ENCODE measurements around the gene CPNE7. TPM values are rescaled to one million over a fixed set of nuclear protein-coding genes. Genes with fewer than 3 reads are reported as not detected.
A peak's percentile ranks its signal among the peaks of the same experiment; 100 is the strongest.

Gene CPNE7
- total and polyA plus RNA-seq, 2 of the 4 experiments (the other 2 are of a cell fraction): 5.4 to 17.4 TPM

DNA sequence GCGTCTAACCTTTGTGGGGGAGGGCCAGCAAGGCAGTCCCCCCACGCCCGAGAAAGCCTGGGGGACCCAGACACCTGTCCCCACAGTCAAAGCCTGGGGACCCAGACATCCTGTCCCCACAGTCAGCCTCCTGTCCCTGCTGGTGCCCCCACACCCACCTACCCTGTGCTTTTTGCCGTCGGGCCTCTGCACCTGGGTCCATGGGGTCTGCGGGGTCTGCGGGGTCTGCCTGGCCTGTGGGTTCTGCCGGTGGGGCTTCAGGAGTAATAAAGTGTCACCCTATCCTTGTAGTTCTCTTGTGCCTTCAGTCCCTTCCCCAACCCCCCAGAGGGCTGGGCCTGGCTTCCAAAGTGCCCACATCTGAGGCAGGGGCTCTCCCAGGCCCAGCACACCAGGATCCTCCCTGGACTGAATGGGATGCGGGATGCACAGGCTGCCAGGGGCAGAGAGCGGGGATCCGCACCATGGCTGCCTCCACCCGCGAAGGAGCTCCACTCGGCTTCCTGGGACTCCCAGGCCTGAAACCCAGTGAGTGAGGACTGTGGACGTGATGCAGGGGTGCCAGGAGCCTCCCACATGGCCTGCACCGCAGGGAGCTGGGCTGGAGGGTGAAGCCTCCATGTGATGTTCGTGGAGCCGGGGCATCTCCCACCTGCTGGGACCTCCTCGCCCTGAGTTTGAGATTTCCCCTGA lies 21.5 kb downstream of the CPNE7 start (continued):
- no peak for TF ChIP-seq SMC3 (IDR thresholded peaks at IDR 0.05; ENCODE audit: low read depth, low read length)

- Histone ChIP-seq H2BK20ac (ENCODE audit: low read depth, low read length) (no peak overlapping the region), H3K18ac (ENCODE audit: low read depth, low read length) (no peak overlapping the region), H3K36me3 (ENCODE audit: control insufficient read depth, insufficient read depth, low read length) (no peaks in the 10 kb centered on the region; the same call in 1 of the 2 replicates), H3K27ac (ENCODE audit: insufficient read depth, low read length) (no peak overlapping the region), H3K4me1 (ENCODE audit: control insufficient read depth, insufficient read depth, low read length) (peaks cover 12% of the 10 kb centered on the region), H2AK5ac (ENCODE audit: low read depth, low read length) (no peak overlapping the region), H3K23ac (ENCODE audit: low read depth, low read length) (no peak overlapping the region), H3K4ac (ENCODE audit: low read depth, low read length) (no peak overlapping the region), H3K4me2 (ENCODE audit: low read depth, low read length) (no peak overlapping the region), H4K91ac (ENCODE audit: insufficient read depth, low read depth, low read length) (no peak overlapping the region), H3K9ac (ENCODE audit: low read depth, low read length) (no peak overlapping the region), H3K9me1 (ENCODE audit: insufficient read depth, low read length) (peaks cover 5% of the 10 kb centered on the region), H3K9me3 (ENCODE audit: control insufficient read depth, insufficient read depth, low read length) (no peaks in the 10 kb centered on the region), H2AK9ac (replicated peaks; ENCODE audit: low read depth, low read length, poor library complexity) (no peak overlapping the region), H2AFZ (replicated peaks; ENCODE audit: low read length, poor library complexity) (no peak overlapping the region), H3K14ac (replicated peaks; ENCODE audit: low read depth, low read length) (no peak overlapping the region), H4K20me1 (ENCODE audit: insufficient read depth, low read length) (peaks cover 10% of the 10 kb centered on the region), H3K27me3 (ENCODE audit: control insufficient read depth, insufficient read depth, low read length) (no peaks in the 10 kb centered on the region), H2BK5ac (ENCODE audit: low read depth, low read length, poor library complexity, severe bottlenecking) (no peak overlapping the region), H3K56ac (ENCODE audit: extremely low read depth, insufficient read depth, low read length) (no peak overlapping the region), H4K5ac (ENCODE audit: low read depth, low read length) (no peak overlapping the region), H4K8ac (ENCODE audit: low read depth in 2 of 2, low read length in 2 of 2) (no peak overlapping the region), H3K79me1 (ENCODE audit: low read depth in 1 of 2, low read length in 2 of 2) (no peaks in the 10 kb centered on the region), H2BK15ac (ENCODE audit: low read depth, low read length) (no peak overlapping the region), H3K4me3 (ENCODE audit: insufficient read depth, low read depth, low read length) (no peak overlapping the region), H2BK120ac (ENCODE audit: low read depth, low read length) (no peak overlapping the region)
- intact Hi-C loops (cut with micrococcal nuclease) (no loop called here), dilution Hi-C loops (cut with HindIII; ENCODE audit: low sequenced_read_pairs, unreplicated experiment) (no loop called here), in situ Hi-C loops (cut with MboI; ENCODE audit: low sequenced_read_pairs) (no loop called here)
- ATAC-seq (ENCODE audit: low read depth): no peak
- BruUV-seq (replicated peaks): no TSS peak
- ChIA-PET POLR2A (ENCODE audit: unreplicated experiment) (no interaction called here), CTCF (no interaction called here)
- DNase-seq: peak; percentile 43
- WGBS, 2 experiments (ENCODE audit: extremely low coverage in 2 of 2, insufficient read length in 1 of 2): no CpG with 5 or more reads among the region's 14 CpGs
- no peak for TF ChIP-seq USF2 (IDR thresholded peaks at IDR 0.05; ENCODE audit: low read depth, low read length)
- TF ChIP-seq CHD1 (IDR thresholded peaks at IDR 0.05; ENCODE audit: low read depth, low read length): no peak
- no peak for TF ChIP-seq RFX5 (IDR thresholded peaks at IDR 0.05; ENCODE audit: low read depth, low read length)
- TF ChIP-seq BHLHE40 (IDR thresholded peaks at IDR 0.05; ENCODE audit: low read depth, low read length): no peak
- TF ChIP-seq NFE2L2 (IDR thresholded peaks at IDR 0.05; ENCODE audit: low read depth, low read length): no peak
- TF ChIP-seq RAD21 (IDR thresholded peaks at IDR 0.05; ENCODE audit: low read length): no peak
- TF ChIP-seq CEBPB (IDR thresholded peaks at IDR 0.05; ENCODE audit: low read depth, low read length): no peak
- TF ChIP-seq CTCF (conservative IDR thresholded peaks at IDR 0.05; ENCODE audit: low read depth, low read length): no peak
- TF ChIP-seq MXI1 (IDR thresholded peaks at IDR 0.05; ENCODE audit: borderline replicate concordance, low read depth, low read length): no peak
- TF ChIP-seq MAZ (IDR thresholded peaks at IDR 0.05; ENCODE audit: borderline replicate concordance, low read depth, low read length): no peak
- no peak for TF ChIP-seq RCOR1 (IDR thresholded peaks at IDR 0.05; ENCODE audit: insufficient replicate concordance, low read length)
- no peak for TF ChIP-seq MAFK (IDR thresholded peaks at IDR 0.05; ENCODE audit: low read depth, low read length)
- TF ChIP-seq FOS (IDR thresholded peaks at IDR 0.05; ENCODE audit: low read depth, low read length): no peak
- TF ChIP-seq SMC3 (IDR thresholded peaks at IDR 0.05; ENCODE audit: low read depth, low read length): no peak
- no peak for TF ChIP-seq POLR2A (IDR thresholded peaks at IDR 0.05; ENCODE audit: low read depth, low read length)
Measured at GRCh38 chr16:89598199-89598598, 22.6 kb downstream of the CPNE7 start.
